ENCODE results near the gene TRERF1. TPM values are rescaled to one million over a fixed set of nuclear protein-coding genes. Genes with fewer than 3 reads are reported as not detected.

Gene TRERF1
- total and polyA plus RNA-seq, 2 experiments from 2014 or later = 11.2 to 20.6 TPM

DNA sequence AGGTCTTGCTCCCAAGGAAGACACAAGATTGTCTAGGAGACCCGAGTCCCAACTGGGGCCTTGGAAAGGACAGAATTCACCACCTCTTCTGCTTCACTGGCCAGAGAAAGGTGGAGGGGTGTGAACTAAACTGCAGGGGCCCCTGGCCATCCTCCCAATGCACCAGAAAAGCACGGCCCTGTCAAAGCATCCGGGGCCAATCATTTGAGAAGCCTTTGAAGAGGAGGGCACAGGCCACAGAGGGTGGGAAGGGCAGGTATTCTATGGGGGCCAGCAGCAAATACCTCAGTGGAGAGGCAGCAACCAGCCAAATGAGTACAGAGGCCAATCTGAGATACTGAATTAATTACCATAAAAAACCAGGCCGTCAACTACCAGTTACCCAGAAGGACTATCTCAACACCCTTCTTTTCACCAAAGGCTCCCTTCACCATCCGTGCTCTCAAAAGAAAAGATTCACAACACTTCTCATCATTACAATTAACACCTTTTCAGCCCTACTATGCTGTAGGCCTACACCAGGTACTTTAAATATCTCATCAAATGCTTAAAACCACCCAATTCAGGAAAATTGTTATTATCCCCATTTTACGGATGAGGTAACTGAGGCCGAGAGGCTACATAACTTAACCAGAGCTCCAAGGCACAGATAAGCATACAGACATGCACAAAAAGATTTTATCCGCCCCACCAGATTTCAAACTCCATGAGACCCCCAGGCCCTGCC is 50.7 kb downstream of the TRERF1 start (continued):
- TF ChIP-seq CTCF (conservative IDR thresholded peaks at IDR 0.05; ENCODE audit: low read depth in 2 of 2) = no peak
- no peak for TF ChIP-seq STAT1 (IDR thresholded peaks at IDR 0.05; ENCODE audit: unreplicated experiment)
- no peak for TF ChIP-seq ZNF331 (CRISPR knock-in tag; IDR thresholded peaks at IDR 0.05; ENCODE audit: low read depth)
- no peak for TF ChIP-seq EZH2 (IDR thresholded peaks at IDR 0.05; ENCODE audit: low read depth, unreplicated experiment)
- no peak for TF ChIP-seq CREB1 (CRISPR knock-in tag; IDR thresholded peaks at IDR 0.05; ENCODE audit: low read depth)
- TF ChIP-seq JUNB (IDR thresholded peaks at IDR 0.05; ENCODE audit: unreplicated experiment) = no peak
- TF ChIP-seq, protein P1, sequence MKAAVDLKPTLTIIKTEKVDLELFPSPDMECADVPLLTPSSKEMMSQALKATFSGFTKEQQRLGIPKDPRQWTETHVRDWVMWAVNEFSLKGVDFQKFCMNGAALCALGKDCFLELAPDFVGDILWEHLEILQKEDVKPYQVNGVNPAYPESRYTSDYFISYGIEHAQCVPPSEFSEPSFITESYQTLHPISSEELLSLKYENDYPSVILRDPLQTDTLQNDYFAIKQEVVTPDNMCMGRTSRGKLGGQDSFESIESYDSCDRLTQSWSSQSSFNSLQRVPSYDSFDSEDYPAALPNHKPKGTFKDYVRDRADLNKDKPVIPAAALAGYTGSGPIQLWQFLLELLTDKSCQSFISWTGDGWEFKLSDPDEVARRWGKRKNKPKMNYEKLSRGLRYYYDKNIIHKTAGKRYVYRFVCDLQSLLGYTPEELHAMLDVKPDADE (IDR thresholded peaks at IDR 0.05) = no peak
- TF ChIP-seq REST (IDR thresholded peaks at IDR 0.05; ENCODE audit: unreplicated experiment) = no peak
- no peak for TF ChIP-seq NANOG (IDR thresholded peaks at IDR 0.05; ENCODE audit: borderline replicate concordance)

GRCh38 chr6:42400061-42400760 is 51.5 kb downstream of the TRERF1 start:
- peaks cover 2% of the 10 kb centered on the region for H3K27me3 Mint-ChIP-seq (ENCODE audit: insufficient read depth, low read depth, poor library complexity)
- no peak for ATAC-seq

More at GRCh38 chr6:42400061-42400760, 51.5 kb downstream of the TRERF1 start:
- Histone ChIP-seq H2AFZ (no peak overlapping the region), H3K9me2 (ENCODE audit: insufficient read depth) (no peaks in the 10 kb centered on the region), H3K27me3 (ENCODE audit: insufficient read depth) (no peaks in the 10 kb centered on the region), H3F3A (replicated peaks; ENCODE audit: low read depth) (peaks cover 12% of the 10 kb centered on the region; the same call in 1 of the 2 replicates), H3K4me1 (ENCODE audit: insufficient read depth) (peaks cover 54% of the 10 kb centered on the region), H3K4me3 (no peak overlapping the region), H3K27ac (ENCODE audit: low read depth) (no peak overlapping the region), H3K4me2 (no peak overlapping the region), H3K79me2 (replicated peaks; ENCODE audit: insufficient read depth) (peaks cover 91% of the 10 kb centered on the region), H4K20me1 (replicated peaks; ENCODE audit: insufficient read depth) (peaks cover 77% of the 10 kb centered on the region), H3K36me3 (ENCODE audit: insufficient read depth) (no peaks in the 10 kb centered on the region)
- Mint-ChIP-seq H3K9me3 (no peaks in the 10 kb centered on the region), H3K36me3 (ENCODE audit: low read depth) (no peaks in the 10 kb centered on the region; the same call in 2 of the 3 replicates), H3K4me3 (no peak overlapping the region), H3K27ac (no peak overlapping the region), H3K4me1 (peaks cover 58% of the 10 kb centered on the region)
- no peak for DNase-seq (ENCODE audit: low spot score)
- TF ChIP-seq ZNF331 (CRISPR knock-in tag; IDR thresholded peaks at IDR 0.05; ENCODE audit: low read depth) = no peak
- TF ChIP-seq, protein P1 (IDR thresholded peaks at IDR 0.05) = no peak
- no peak for TF ChIP-seq REST (IDR thresholded peaks at IDR 0.05; ENCODE audit: unreplicated experiment)
- no peak for TF ChIP-seq EZH2phosphoT487 (IDR thresholded peaks at IDR 0.05; ENCODE audit: unreplicated experiment)
- TF ChIP-seq NANOG (IDR thresholded peaks at IDR 0.05; ENCODE audit: borderline replicate concordance) = no peak
- no peak for TF ChIP-seq STAT1 (IDR thresholded peaks at IDR 0.05; ENCODE audit: unreplicated experiment)
- TF ChIP-seq POLR2AphosphoS5 (IDR thresholded peaks at IDR 0.05; ENCODE audit: low read depth) = no peak
- TF ChIP-seq CTCF (conservative IDR thresholded peaks at IDR 0.05; ENCODE audit: low read depth in 2 of 2) = no peak

All from GM23338 (cell line).